ENCODE data around the gene EVA1C.

GRCh38 chr21:32383812-32384211 is 28.7 kb upstream of the EVA1C start:
- TF ChIP-seq POLR2A (IDR thresholded peaks at IDR 0.05), result no peak
- TF ChIP-seq CTCF (IDR thresholded peaks at IDR 0.05), result no peak

Data from lower leg skin (tissue), 3 donors.